ENCODE results near the gene CMTM4.

DNA sequence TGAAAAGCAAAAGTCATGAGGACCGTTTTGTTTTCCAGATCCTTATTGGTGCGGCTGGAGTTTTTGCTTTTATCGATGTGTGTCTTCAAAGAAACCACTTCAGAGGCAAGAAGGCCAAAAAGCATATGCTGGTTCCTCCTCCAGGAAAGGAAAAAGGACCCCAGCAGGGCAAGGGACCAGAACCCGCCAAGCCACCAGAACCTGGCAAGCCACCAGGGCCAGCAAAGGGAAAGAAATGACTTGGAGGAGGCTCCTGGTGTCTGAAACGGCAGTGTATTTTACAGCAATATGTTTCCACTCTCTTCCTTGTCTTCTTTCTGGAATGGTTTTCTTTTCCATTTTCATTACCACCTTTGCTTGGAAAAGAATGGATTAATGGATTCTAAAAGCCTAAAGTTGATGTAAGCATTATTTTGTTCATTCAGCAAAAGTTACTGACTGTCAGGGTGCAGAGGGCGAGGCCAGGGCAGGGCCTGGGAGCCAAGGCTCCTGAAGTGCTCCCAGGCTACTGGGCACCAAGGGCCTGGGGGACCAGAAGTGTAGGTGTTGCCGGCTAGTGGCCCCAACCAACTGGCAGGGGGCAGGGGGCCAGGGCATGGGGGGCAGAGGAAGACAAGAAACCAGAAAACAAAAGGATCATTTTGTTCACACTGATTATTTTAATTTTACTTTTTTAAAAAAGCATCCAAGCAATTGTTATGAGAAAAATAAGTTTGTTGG, 108.5 kb downstream of the CMTM4 start:
- TF ChIP-seq, protein P1, sequence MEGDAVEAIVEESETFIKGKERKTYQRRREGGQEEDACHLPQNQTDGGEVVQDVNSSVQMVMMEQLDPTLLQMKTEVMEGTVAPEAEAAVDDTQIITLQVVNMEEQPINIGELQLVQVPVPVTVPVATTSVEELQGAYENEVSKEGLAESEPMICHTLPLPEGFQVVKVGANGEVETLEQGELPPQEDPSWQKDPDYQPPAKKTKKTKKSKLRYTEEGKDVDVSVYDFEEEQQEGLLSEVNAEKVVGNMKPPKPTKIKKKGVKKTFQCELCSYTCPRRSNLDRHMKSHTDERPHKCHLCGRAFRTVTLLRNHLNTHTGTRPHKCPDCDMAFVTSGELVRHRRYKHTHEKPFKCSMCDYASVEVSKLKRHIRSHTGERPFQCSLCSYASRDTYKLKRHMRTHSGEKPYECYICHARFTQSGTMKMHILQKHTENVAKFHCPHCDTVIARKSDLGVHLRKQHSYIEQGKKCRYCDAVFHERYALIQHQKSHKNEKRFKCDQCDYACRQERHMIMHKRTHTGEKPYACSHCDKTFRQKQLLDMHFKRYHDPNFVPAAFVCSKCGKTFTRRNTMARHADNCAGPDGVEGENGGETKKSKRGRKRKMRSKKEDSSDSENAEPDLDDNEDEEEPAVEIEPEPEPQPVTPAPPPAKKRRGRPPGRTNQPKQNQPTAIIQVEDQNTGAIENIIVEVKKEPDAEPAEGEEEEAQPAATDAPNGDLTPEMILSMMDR (IDR thresholded peaks at IDR 0.05), result no peak
- no peak for TF ChIP-seq POLR2A (IDR thresholded peaks at IDR 0.05)
